ENCODE results near the gene KRTAP2-3. TPM values are rescaled to one million over a fixed set of nuclear protein-coding genes. Genes with fewer than 3 reads are reported as not detected.

KRTAP2-3 gene
- total and polyA plus RNA-seq, 4 donors = not detected

DNA sequence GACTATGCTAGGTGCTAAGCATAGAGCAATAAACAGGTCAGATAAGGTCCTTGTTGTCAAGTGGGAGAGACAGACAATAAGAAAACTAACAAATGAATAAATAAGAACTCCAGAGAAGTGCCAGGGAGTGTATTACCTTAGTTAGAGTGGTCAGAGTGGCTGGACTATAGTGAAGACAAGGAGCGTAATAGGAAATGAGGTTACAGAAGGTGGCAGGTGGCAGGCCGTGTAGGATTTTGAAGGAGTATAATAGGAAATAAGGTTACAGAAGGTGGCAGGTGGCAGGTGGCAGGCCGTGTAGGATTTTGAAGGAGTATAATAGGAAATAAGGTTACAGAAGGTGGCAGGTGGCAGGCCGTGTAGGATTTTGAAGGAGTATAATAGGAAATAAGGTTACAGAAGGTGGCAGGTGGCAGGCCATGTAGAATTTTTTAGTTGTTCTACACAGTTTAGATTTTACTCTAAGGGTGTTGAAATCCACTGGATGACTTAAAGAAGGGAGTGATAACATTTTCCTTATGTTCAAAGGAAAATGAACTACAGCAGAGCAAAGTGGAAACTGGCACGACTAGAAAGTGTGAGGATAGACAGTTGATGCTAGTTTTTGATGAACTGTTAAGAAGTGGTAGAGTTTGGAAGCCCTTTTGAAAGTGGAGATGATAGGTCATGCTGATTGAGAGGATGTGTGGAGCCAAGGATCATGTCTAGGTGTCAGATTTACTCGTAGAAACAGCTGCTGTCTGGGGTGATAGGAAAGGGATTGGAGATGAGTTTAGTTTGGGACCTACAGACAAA is 47.4 kb downstream of the KRTAP2-3 start:
- no peak for ATAC-seq (ENCODE audit: insufficient read depth, low FRiP score)
- 65 to 71% methylated on average over 6 of the region's 6 CpGs for WGBS, 2 donors
- H3K4me1 ChIP-seq (ENCODE audit: control insufficient read depth in 5 of 5, insufficient read depth in 5 of 5, low read length in 5 of 5) = peaks cover 0 to 5% (median 0%) of the 10 kb centered on the region in 5 donors
- H3K27ac ChIP-seq (ENCODE audit: low read depth in 1 of 2, low read length in 1 of 2) = no peak overlapping the region
- TF ChIP-seq, protein P1, sequence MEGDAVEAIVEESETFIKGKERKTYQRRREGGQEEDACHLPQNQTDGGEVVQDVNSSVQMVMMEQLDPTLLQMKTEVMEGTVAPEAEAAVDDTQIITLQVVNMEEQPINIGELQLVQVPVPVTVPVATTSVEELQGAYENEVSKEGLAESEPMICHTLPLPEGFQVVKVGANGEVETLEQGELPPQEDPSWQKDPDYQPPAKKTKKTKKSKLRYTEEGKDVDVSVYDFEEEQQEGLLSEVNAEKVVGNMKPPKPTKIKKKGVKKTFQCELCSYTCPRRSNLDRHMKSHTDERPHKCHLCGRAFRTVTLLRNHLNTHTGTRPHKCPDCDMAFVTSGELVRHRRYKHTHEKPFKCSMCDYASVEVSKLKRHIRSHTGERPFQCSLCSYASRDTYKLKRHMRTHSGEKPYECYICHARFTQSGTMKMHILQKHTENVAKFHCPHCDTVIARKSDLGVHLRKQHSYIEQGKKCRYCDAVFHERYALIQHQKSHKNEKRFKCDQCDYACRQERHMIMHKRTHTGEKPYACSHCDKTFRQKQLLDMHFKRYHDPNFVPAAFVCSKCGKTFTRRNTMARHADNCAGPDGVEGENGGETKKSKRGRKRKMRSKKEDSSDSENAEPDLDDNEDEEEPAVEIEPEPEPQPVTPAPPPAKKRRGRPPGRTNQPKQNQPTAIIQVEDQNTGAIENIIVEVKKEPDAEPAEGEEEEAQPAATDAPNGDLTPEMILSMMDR (IDR thresholded peaks at IDR 0.05; ENCODE audit: control extremely low read depth, extremely low read depth) = no peak
- no peak overlapping the region for H3K9ac ChIP-seq (ENCODE audit: insufficient read depth in 1 of 2, low read length in 2 of 2)
- H3K27me3 ChIP-seq (ENCODE audit: control insufficient read depth in 3 of 3, insufficient read depth in 3 of 3, low read length in 2 of 3) = no peaks in the 10 kb centered on the region
- no peaks in the 10 kb centered on the region for H3K9me3 ChIP-seq (ENCODE audit: control insufficient read depth in 4 of 4, insufficient read depth in 3 of 4, low read length in 3 of 4)
- no peaks in the 10 kb centered on the region for H3K36me3 ChIP-seq (ENCODE audit: control insufficient read depth in 4 of 4, insufficient read depth in 4 of 4, low read length in 4 of 4)
- no peak for DNase-seq
- H3K4me3 ChIP-seq = no peak overlapping the region

DNA sequence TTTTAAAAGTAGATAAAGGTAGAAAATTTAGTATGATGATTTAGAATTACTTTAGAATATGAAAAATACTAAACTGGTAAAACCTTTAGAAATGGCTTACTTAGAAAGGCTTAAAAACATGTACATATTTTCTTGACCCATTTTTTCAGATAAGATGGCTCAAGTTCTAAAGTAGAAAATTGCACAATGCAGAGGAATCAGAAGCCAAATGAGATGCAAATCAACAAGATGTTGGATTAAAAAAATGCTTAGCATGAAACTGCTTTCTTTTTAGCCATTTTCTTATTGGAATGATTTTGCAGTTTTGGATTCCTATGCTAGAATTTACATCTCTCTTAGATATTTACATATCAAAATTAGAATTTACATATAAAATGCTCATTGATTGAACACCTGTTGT is 49.5 kb downstream of the KRTAP2-3 start:
- Histone ChIP-seq H3K36me3 (ENCODE audit: control insufficient read depth in 4 of 4, insufficient read depth in 4 of 4, low read length in 4 of 4) (no peaks in the 10 kb centered on the region), H3K9me3 (ENCODE audit: control insufficient read depth in 4 of 4, insufficient read depth in 3 of 4, low read length in 3 of 4) (no peaks in the 10 kb centered on the region), H3K4me1 (ENCODE audit: control insufficient read depth in 5 of 5, insufficient read depth in 5 of 5, low read length in 5 of 5) (peaks cover 0 to 5% (median 0%) of the 10 kb centered on the region in 5 donors), H3K4me3 (no peak overlapping the region), H3K9ac (ENCODE audit: insufficient read depth in 1 of 2, low read length in 2 of 2) (no peak overlapping the region), H3K27me3 (ENCODE audit: control insufficient read depth in 3 of 3, insufficient read depth in 3 of 3, low read length in 2 of 3) (no peaks in the 10 kb centered on the region), H3K27ac (ENCODE audit: low read depth in 1 of 2, low read length in 1 of 2) (no peak overlapping the region)
- DNase-seq (no peak), ATAC-seq (ENCODE audit: insufficient read depth, low FRiP score) (no peak)
- TF ChIP-seq, protein P1 (IDR thresholded peaks at IDR 0.05; ENCODE audit: control extremely low read depth, extremely low read depth) = no peak

DNA sequence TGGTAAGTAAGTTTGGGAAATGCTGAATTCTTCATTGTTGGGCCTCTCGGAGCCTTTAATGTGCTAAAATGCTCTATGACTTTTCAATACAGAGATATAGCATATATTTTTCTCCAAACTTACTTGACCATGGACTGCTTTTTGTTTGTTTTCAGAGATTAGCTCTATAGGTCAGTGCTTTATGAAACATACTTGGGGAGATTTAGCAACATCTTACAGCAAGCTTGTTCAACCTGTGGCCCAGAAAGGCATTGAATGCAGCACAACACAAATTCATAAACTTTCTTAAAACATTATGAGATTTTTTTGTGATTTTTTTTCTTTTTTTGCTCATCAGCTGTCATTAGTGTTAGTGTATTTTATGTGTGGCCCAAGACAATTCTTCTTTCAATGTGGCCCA is 50.0 kb downstream of the KRTAP2-3 start:
- TF ChIP-seq, protein P1 (IDR thresholded peaks at IDR 0.05; ENCODE audit: control extremely low read depth, extremely low read depth) = no peak
- no peak overlapping the region for H3K4me3 ChIP-seq
- H3K27ac ChIP-seq (ENCODE audit: low read depth in 1 of 2, low read length in 1 of 2) = no peak overlapping the region
- 84 to 88% methylated on average over 1 of the region's 1 CpG for WGBS, 2 donors
- ATAC-seq (ENCODE audit: insufficient read depth, low FRiP score) = no peak
- H3K36me3 ChIP-seq (ENCODE audit: control insufficient read depth in 4 of 4, insufficient read depth in 4 of 4, low read length in 4 of 4) = no peaks in the 10 kb centered on the region
- no peak overlapping the region for H3K9ac ChIP-seq (ENCODE audit: insufficient read depth in 1 of 2, low read length in 2 of 2)
- no peaks in the 10 kb centered on the region for H3K27me3 ChIP-seq (ENCODE audit: control insufficient read depth in 3 of 3, insufficient read depth in 3 of 3, low read length in 2 of 3)
- DNase-seq = no peak
- H3K9me3 ChIP-seq (ENCODE audit: control insufficient read depth in 4 of 4, insufficient read depth in 3 of 4, low read length in 3 of 4) = no peaks in the 10 kb centered on the region
- peaks cover 0 to 5% (median 0%) of the 10 kb centered on the region in 5 donors for H3K4me1 ChIP-seq (ENCODE audit: control insufficient read depth in 5 of 5, insufficient read depth in 5 of 5, low read length in 5 of 5)
